KMS-11 (cell line): ENCODE data around the gene ADAM17.

Experiments
- H2AFZ ChIP-seq: fragments of 200-600 bp; sonication (generic); 2 replicates; pipeline ENCODE4 v1.6.1; 2016; ENCODE audit warnings: antibody characterized with exemption, mixed run types, low read depth
- H3K27ac ChIP-seq: fragments of 200-600 bp; sonication (generic); 2 replicates; pipeline ENCODE4 v1.6.1; 2016; ENCODE audit warnings: mild to moderate bottlenecking, mixed run types
- H3K27me3 ChIP-seq: fragments of 200-600 bp; sonication (generic); 2 replicates; pipeline ENCODE4 v1.6.1; 2017; ENCODE audit warnings: mild to moderate bottlenecking, low read depth, mixed run types, moderate library complexity; ENCODE audit not compliant: insufficient read depth
- H3K36me3 ChIP-seq: fragments of 200-600 bp; sonication (generic); 2 replicates; pipeline ENCODE4 v1.6.1; 2017; ENCODE audit warnings: mild to moderate bottlenecking, mixed run types; ENCODE audit not compliant: insufficient read depth
- H3K4me1 ChIP-seq: fragments of 200-600 bp; sonication (generic); 2 replicates; pipeline ENCODE4 v1.6.1; 2016; ENCODE audit warnings: mild to moderate bottlenecking, low read depth, mixed run types; ENCODE audit not compliant: poor library complexity, severe bottlenecking
- H3K4me2 ChIP-seq: fragments of 200-600 bp; sonication (generic); 2 replicates; pipeline ENCODE4 v1.7.0; 2016; ENCODE audit warnings: mild to moderate bottlenecking, mixed run types
- H3K4me3 ChIP-seq: fragments of 200-600 bp; sonication (generic); IDR thresholded peaks from 2 replicates; pipeline ENCODE4 v1.6.1; 2017; ENCODE audit warnings: low read depth, low read length, mixed read lengths; ENCODE audit not compliant: insufficient read depth
- H3K79me2 ChIP-seq: fragments of 200-600 bp; sonication (generic); 2 replicates; pipeline ENCODE4 v1.6.1; 2016; ENCODE audit warnings: low read depth, mixed run types; ENCODE audit not compliant: insufficient read depth
- H3K9ac ChIP-seq: fragments of 200-600 bp; sonication (generic); 2 replicates; pipeline ENCODE4 v1.6.1; 2016; ENCODE audit warnings: mild to moderate bottlenecking, mixed run types
- H4K20me1 ChIP-seq: fragments of 200-600 bp; sonication (generic); 2 replicates; pipeline ENCODE4 v1.6.1; 2016; ENCODE audit warnings: mild to moderate bottlenecking, mixed run types; ENCODE audit not compliant: insufficient read depth
- TF ChIP-seq, protein P1 (sequence below): fragments of 200-600 bp; sonication (generic); conservative IDR thresholded peaks from 2 replicates; pipeline ENCODE4 v1.6.1; 2017; ENCODE audit warnings: low read depth, mild to moderate bottlenecking, antibody characterized with exemption, low read length, moderate library complexity, mixed read lengths

Gene ADAM17

DNA sequence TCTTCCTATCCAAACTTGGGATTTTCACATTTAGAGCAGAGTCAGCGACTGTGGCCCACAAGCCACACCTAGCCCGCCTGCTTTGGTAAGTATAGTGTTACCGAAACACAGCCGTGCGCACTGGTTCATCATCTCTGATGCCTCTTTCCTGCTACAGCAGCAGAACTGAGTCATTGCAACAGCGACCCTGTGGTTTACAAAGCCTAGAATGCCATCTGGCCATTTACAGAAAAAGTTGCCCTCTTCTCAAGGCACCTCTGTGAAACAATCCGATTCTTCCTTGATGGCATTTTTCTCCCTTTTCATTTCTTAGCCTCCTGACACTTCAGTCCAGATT is 92.0 kb downstream of the ADAM17 start:
- H3K36me3 ChIP-seq: no peaks in the 10 kb centered on the region
- H3K4me1 ChIP-seq: peaks cover 36% of the 10 kb centered on the region
- H3K4me2 ChIP-seq: peak overlapping the region; percentile 54
- H2AFZ ChIP-seq: no peak overlapping the region
- TF ChIP-seq, protein P1, sequence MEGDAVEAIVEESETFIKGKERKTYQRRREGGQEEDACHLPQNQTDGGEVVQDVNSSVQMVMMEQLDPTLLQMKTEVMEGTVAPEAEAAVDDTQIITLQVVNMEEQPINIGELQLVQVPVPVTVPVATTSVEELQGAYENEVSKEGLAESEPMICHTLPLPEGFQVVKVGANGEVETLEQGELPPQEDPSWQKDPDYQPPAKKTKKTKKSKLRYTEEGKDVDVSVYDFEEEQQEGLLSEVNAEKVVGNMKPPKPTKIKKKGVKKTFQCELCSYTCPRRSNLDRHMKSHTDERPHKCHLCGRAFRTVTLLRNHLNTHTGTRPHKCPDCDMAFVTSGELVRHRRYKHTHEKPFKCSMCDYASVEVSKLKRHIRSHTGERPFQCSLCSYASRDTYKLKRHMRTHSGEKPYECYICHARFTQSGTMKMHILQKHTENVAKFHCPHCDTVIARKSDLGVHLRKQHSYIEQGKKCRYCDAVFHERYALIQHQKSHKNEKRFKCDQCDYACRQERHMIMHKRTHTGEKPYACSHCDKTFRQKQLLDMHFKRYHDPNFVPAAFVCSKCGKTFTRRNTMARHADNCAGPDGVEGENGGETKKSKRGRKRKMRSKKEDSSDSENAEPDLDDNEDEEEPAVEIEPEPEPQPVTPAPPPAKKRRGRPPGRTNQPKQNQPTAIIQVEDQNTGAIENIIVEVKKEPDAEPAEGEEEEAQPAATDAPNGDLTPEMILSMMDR: no peak
- H3K27ac ChIP-seq: peak overlapping the region; percentile 74
- peak overlapping the region; percentile 20; the same call in 1 of the 2 replicates for H3K9ac ChIP-seq
- H3K4me3 ChIP-seq: no peak overlapping the region
- H3K79me2 ChIP-seq: no peaks in the 10 kb centered on the region
- H4K20me1 ChIP-seq: no peaks in the 10 kb centered on the region
- no peaks in the 10 kb centered on the region for H3K27me3 ChIP-seq

DNA sequence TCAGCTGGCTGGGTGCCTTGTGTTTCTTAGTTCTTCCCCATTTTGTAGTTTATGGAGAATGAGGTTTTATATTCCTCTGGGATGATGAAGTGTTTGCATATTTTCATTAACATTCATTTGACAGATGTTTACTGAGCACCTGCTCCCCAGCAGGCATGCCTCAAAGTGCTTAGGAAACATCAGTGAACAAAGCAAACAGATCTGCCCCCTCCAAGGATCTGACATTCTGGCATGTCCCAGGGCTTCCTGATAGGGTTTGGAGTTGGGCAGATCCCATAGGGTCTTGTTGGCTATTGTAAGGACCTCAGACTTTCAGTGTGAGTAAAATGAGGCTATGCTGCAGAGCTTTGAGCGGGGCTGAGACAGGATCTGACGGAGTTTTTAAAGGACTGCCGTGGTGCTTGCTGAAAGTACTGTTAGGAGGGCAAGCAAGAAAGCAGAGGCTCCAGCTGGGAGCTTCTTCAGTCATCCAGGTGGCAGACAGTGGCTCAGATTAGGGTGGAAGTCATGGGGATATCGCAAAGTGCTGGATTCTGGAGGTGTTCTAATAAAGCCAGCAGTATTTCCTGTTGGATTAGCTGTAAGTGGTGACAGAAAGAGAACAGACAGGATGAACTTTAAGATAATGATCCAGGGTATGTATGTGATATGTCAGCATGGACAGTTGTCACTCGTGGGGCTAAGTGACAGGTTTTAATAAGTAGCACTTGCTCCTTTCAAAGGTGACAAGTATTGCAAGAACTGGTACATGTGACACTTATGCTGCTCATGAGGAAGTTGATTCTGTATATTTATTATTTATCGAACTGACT is 92.5 kb downstream of the ADAM17 start:
- TF ChIP-seq, protein P1: no peak
- H3K4me3 ChIP-seq: no peak overlapping the region
- no peaks in the 10 kb centered on the region for H3K27me3 ChIP-seq
- peak overlapping the region; percentile 74 for H3K27ac ChIP-seq
- no peaks in the 10 kb centered on the region for H4K20me1 ChIP-seq
- peaks cover 36% of the 10 kb centered on the region for H3K4me1 ChIP-seq
- H2AFZ ChIP-seq: no peak overlapping the region
- H3K79me2 ChIP-seq: no peaks in the 10 kb centered on the region
- H3K4me2 ChIP-seq: peak overlapping the region; percentile 54; the same call in 1 of the 2 replicates
- no peak overlapping the region; the same call in 1 of the 2 replicates for H3K9ac ChIP-seq
- H3K36me3 ChIP-seq: no peaks in the 10 kb centered on the region

DNA sequence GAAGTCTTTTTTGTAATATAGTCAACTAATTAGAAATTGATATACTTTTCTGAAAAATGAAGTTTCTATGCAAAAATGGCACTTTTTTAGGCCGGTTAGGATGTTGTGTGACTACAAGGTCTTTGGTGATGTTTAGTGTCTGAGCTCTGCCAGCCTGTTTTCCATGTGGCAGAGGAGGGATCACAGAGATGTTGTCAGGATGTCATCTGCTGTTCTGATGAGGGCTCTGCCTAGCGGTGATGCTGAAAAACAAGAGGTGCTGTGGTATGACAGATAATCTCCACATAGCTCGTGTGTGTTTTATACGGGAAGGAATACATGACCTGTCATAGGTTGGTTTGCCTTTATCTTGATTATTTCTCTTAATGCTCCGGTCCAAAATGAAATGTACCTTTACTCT is 93.3 kb downstream of the ADAM17 start:
- Histone ChIP-seq H3K9ac (no peak overlapping the region), H4K20me1 (no peaks in the 10 kb centered on the region), H3K36me3 (no peaks in the 10 kb centered on the region), H3K4me1 (peaks cover 36% of the 10 kb centered on the region), H3K79me2 (no peaks in the 10 kb centered on the region), H3K4me2 (peak overlapping the region; percentile 54; the same call in 1 of the 2 replicates), H3K27me3 (no peaks in the 10 kb centered on the region), H2AFZ (no peak overlapping the region), H3K27ac (peak overlapping the region; percentile 74), H3K4me3 (no peak overlapping the region)
- TF ChIP-seq, protein P1: no peak

DNA sequence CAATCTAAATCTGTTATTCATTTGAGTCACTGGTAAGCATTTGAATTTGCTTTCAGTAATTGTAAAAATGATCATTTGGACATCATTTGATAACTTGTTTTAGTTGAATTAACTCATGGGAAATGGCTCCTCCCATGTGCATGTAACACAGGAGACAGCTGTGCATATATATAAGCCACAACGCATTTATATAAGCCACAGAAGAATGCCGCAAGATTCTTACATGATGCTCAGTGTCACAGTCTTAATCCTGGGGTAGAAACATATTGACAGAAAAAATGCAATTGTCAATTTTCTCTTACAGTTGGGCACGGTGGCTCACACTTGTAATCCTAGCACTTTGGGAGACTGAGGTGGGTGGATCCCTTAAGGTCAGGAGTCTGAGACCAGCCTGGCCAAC is 94.6 kb downstream of the ADAM17 start:
- Histone ChIP-seq H2AFZ (no peak overlapping the region), H3K9ac (no peak overlapping the region), H3K4me2 (no peak overlapping the region), H3K4me3 (no peak overlapping the region), H3K27me3 (no peaks in the 10 kb centered on the region), H4K20me1 (no peaks in the 10 kb centered on the region), H3K79me2 (no peaks in the 10 kb centered on the region), H3K4me1 (peaks cover 36% of the 10 kb centered on the region), H3K36me3 (0 out of 2 replicates have a peak, but pooled peaks cover 4% of the 10 kb centered on the region), H3K27ac (no peak overlapping the region)
- TF ChIP-seq, protein P1: no peak
